ENCODE data around the gene FHOD3.

DNA sequence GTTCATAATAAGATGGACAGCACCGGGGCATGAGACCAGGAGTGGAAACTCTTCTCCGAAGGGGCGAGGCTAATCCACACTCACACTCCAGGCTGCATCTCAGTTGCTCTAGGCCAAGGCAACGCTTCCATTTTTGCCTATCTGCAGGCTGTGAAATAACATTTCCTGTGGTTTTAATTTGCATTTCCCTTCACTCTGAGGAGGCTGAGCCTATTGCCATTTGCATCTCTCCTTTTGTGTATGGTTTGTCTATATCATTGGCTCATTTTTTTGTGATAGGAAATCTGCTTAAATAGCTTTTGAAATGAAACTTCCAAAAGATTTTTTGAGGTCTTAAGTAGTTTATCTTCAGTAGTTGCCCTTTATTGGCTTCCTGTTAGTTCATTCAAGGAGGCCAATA is 473.7 kb downstream of the FHOD3 start:
- TF ChIP-seq, protein P1, sequence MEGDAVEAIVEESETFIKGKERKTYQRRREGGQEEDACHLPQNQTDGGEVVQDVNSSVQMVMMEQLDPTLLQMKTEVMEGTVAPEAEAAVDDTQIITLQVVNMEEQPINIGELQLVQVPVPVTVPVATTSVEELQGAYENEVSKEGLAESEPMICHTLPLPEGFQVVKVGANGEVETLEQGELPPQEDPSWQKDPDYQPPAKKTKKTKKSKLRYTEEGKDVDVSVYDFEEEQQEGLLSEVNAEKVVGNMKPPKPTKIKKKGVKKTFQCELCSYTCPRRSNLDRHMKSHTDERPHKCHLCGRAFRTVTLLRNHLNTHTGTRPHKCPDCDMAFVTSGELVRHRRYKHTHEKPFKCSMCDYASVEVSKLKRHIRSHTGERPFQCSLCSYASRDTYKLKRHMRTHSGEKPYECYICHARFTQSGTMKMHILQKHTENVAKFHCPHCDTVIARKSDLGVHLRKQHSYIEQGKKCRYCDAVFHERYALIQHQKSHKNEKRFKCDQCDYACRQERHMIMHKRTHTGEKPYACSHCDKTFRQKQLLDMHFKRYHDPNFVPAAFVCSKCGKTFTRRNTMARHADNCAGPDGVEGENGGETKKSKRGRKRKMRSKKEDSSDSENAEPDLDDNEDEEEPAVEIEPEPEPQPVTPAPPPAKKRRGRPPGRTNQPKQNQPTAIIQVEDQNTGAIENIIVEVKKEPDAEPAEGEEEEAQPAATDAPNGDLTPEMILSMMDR (conservative IDR thresholded peaks at IDR 0.05; ENCODE audit: low read depth in 2 of 2): no peak
- TF ChIP-seq, protein P2, sequence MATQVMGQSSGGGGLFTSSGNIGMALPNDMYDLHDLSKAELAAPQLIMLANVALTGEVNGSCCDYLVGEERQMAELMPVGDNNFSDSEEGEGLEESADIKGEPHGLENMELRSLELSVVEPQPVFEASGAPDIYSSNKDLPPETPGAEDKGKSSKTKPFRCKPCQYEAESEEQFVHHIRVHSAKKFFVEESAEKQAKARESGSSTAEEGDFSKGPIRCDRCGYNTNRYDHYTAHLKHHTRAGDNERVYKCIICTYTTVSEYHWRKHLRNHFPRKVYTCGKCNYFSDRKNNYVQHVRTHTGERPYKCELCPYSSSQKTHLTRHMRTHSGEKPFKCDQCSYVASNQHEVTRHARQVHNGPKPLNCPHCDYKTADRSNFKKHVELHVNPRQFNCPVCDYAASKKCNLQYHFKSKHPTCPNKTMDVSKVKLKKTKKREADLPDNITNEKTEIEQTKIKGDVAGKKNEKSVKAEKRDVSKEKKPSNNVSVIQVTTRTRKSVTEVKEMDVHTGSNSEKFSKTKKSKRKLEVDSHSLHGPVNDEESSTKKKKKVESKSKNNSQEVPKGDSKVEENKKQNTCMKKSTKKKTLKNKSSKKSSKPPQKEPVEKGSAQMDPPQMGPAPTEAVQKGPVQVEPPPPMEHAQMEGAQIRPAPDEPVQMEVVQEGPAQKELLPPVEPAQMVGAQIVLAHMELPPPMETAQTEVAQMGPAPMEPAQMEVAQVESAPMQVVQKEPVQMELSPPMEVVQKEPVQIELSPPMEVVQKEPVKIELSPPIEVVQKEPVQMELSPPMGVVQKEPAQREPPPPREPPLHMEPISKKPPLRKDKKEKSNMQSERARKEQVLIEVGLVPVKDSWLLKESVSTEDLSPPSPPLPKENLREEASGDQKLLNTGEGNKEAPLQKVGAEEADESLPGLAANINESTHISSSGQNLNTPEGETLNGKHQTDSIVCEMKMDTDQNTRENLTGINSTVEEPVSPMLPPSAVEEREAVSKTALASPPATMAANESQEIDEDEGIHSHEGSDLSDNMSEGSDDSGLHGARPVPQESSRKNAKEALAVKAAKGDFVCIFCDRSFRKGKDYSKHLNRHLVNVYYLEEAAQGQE (IDR thresholded peaks at IDR 0.05; ENCODE audit: unreplicated experiment): no peak
- TF ChIP-seq, protein P3, sequence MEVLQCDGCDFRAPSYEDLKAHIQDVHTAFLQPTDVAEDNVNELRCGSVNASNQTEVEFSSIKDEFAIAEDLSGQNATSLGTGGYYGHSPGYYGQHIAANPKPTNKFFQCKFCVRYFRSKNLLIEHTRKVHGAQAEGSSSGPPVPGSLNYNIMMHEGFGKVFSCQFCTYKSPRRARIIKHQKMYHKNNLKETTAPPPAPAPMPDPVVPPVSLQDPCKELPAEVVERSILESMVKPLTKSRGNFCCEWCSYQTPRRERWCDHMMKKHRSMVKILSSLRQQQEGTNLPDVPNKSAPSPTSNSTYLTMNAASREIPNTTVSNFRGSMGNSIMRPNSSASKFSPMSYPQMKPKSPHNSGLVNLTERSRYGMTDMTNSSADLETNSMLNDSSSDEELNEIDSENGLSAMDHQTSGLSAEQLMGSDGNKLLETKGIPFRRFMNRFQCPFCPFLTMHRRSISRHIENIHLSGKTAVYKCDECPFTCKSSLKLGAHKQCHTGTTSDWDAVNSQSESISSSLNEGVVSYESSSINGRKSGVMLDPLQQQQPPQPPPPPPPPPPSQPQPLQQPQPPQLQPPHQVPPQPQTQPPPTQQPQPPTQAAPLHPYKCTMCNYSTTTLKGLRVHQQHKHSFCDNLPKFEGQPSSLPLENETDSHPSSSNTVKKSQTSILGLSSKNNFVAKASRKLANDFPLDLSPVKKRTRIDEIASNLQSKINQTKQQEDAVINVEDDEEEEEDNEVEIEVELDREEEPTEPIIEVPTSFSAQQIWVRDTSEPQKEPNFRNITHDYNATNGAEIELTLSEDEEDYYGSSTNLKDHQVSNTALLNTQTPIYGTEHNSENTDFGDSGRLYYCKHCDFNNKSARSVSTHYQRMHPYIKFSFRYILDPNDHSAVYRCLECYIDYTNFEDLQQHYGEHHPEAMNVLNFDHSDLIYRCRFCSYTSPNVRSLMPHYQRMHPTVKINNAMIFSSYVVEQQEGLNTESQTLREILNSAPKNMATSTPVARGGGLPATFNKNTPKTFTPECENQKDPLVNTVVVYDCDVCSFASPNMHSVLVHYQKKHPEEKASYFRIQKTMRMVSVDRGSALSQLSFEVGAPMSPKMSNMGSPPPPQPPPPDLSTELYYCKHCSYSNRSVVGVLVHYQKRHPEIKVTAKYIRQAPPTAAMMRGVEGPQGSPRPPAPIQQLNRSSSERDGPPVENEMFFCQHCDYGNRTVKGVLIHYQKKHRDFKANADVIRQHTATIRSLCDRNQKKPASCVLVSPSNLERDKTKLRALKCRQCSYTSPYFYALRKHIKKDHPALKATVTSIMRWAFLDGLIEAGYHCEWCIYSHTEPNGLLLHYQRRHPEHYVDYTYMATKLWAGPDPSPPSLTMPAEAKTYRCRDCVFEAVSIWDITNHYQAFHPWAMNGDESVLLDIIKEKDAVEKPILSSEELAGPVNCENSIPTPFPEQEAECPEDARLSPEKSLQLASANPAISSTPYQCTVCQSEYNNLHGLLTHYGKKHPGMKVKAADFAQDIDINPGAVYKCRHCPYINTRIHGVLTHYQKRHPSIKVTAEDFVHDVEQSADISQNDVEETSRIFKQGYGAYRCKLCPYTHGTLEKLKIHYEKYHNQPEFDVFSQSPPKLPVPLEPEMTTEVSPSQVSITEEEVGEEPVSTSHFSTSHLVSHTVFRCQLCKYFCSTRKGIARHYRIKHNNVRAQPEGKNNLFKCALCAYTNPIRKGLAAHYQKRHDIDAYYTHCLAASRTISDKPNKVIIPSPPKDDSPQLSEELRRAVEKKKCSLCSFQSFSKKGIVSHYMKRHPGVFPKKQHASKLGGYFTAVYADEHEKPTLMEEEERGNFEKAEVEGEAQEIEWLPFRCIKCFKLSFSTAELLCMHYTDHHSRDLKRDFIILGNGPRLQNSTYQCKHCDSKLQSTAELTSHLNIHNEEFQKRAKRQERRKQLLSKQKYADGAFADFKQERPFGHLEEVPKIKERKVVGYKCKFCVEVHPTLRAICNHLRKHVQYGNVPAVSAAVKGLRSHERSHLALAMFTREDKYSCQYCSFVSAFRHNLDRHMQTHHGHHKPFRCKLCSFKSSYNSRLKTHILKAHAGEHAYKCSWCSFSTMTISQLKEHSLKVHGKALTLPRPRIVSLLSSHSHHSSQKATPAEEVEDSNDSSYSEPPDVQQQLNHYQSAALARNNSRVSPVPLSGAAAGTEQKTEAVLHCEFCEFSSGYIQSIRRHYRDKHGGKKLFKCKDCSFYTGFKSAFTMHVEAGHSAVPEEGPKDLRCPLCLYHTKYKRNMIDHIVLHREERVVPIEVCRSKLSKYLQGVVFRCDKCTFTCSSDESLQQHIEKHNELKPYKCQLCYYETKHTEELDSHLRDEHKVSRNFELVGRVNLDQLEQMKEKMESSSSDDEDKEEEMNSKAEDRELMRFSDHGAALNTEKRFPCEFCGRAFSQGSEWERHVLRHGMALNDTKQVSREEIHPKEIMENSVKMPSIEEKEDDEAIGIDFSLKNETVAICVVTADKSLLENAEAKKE (CRISPR knock-in tag; IDR thresholded peaks at IDR 0.05): no peak
- no peak for TF ChIP-seq EZH2 (IDR thresholded peaks at IDR 0.05; ENCODE audit: low read depth, unreplicated experiment)
